Measurements from ENCODE around the gene FIGN. TPM values are rescaled to one million over a fixed set of nuclear protein-coding genes. Genes with fewer than 3 reads are reported as not detected.

The FIGN gene
- total and polyA plus RNA-seq, 2 of the 8 experiments (the other 6 are each of a cell fraction or from before 2014, with no cell fraction given), result 5.0 to 22.8 TPM

DNA sequence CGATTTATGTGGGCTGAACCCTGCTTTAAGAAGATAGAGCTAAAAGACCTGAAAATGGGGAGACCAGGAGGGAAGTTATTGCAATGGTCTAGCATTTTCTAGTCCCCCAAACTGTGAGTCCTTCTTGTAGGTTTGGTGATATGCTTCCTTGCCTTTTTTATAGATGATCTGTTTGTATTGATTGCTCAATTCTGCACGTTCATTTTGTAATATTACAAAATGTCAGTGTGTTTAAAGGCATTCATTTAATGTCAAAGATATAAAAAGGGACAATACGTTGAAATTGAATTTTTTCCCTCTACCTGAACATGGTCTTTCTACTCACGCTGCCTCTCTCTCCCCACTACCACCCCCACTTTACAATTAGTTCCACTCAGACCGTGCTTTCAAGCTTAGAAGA, 5.6 kb upstream of the FIGN start:
- Histone ChIP-seq H2BK12ac (ENCODE audit: low read depth, low read length) (no peak overlapping the region), H3K4ac (replicated peaks; ENCODE audit: insufficient read length, low read depth, low read length) (no peak overlapping the region), H4K8ac (ENCODE audit: extremely low read depth, insufficient read depth, low read length) (no peak overlapping the region), H3K79me1 (ENCODE audit: low read depth, low read length) (no peaks in the 10 kb centered on the region), H3K23ac (ENCODE audit: insufficient read length) (no peak overlapping the region), H3K18ac (ENCODE audit: extremely low read depth, low read length) (no peak overlapping the region), H4K5ac (ENCODE audit: insufficient read length, low read depth, low read length) (no peak overlapping the region), H3K4me3 (ENCODE audit: extremely low read depth in 1 of 4, insufficient read depth in 2 of 4, low read depth in 3 of 4, low read length in 4 of 4) (no peak overlapping the region), H3K9ac (replicated peaks in 1 of 4; ENCODE audit: extremely low read depth in 1 of 4, low read depth in 3 of 4, low read length in 3 of 4) (no peak overlapping the region), H3K23me2 (ENCODE audit: low read depth, low read length) (peaks cover 4% of the 10 kb centered on the region), H2BK20ac (ENCODE audit: low read length) (no peak overlapping the region), H4K20me1 (replicated peaks in 1 of 2; ENCODE audit: control insufficient read depth in 1 of 2, insufficient read depth in 2 of 2, low read length in 2 of 2) (no peaks in the 10 kb centered on the region), H3K36me3 (ENCODE audit: control insufficient read depth in 2 of 4, insufficient read depth in 4 of 4, low read length in 3 of 4) (no peaks in the 10 kb centered on the region), H2AK5ac (ENCODE audit: low read depth, low read length) (no peak overlapping the region), H2BK5ac (ENCODE audit: low read depth, low read length) (no peak overlapping the region), H3K27ac (ENCODE audit: low read depth, low read length) (no peak overlapping the region), H4K91ac (replicated peaks; ENCODE audit: insufficient read length, low read length) (no peak overlapping the region), H3K27me3 (replicated peaks in 1 of 4; ENCODE audit: control insufficient read depth in 3 of 4, extremely low read depth in 1 of 4, insufficient read depth in 3 of 4, low read length in 3 of 4) (no peaks in the 10 kb centered on the region), H3K56ac (replicated peaks; ENCODE audit: insufficient read length, low read depth, low read length) (no peak overlapping the region), H2BK15ac (ENCODE audit: low read length) (no peak overlapping the region), H3K79me2 (ENCODE audit: control insufficient read depth in 1 of 2, insufficient read depth in 2 of 2, low read length in 2 of 2) (no peaks in the 10 kb centered on the region), H3K4me1 (replicated peaks in 1 of 4; ENCODE audit: control insufficient read depth in 3 of 4, insufficient read depth in 4 of 4, low read length in 3 of 4) (no peaks in the 10 kb centered on the region; a peak in 2 of 7 replicates), H3K14ac (ENCODE audit: insufficient read length) (no peak overlapping the region), H3K4me2 (ENCODE audit: insufficient read depth in 1 of 2, low read depth in 2 of 2, low read length in 2 of 2) (no peak overlapping the region), H2AFZ (ENCODE audit: low read length) (no peak overlapping the region), H3K9me3 (ENCODE audit: insufficient read depth in 2 of 2, low read depth in 1 of 2, low read length in 1 of 2) (no peaks in the 10 kb centered on the region), H2BK120ac (replicated peaks; ENCODE audit: low read depth, low read length) (no peak overlapping the region)
- ChIA-PET CTCF (ENCODE audit: partially characterized antibody) (interaction anchor here (1.2 kb wide), 1 partner anchor 9 kb away, joined by 4 read pairs; no protein-coding TSS in a partner anchor), POLR2A (ENCODE audit: partially characterized antibody) (no interaction called here)
- DNase-seq (ENCODE audit: low read depth in 1 of 2, low spot score in 2 of 2) (no peak), FAIRE-seq (no peak)
- TF ChIP-seq CBX5 (IDR thresholded peaks at IDR 0.05; ENCODE audit: low read depth, low read length), result no peak
- TF ChIP-seq TAF1 (IDR thresholded peaks at IDR 0.05; ENCODE audit: low read depth, low read length), result no peak
- TF ChIP-seq KDM5A (IDR thresholded peaks at IDR 0.05; ENCODE audit: low read length), result no peak
- no peak for TF ChIP-seq TCF12 (IDR thresholded peaks at IDR 0.05; ENCODE audit: low read depth, low read length)
- TF ChIP-seq MAFK (IDR thresholded peaks at IDR 0.05; ENCODE audit: low read depth, low read length), result no peak
- 92% methylated on average over 5 of the region's 5 CpGs; no CpG with 5 or more reads in 1 of the 2 experiments for WGBS, 2 experiments (ENCODE audit: extremely low coverage in 1 of 2, insufficient coverage in 1 of 2, insufficient read length in 1 of 2, insufficient replicate concordance in 2 of 2, low coverage in 1 of 2, low lambda C conversion rate in 2 of 2, missing lambda C conversion rate in 1 of 2)

All from H1 (cell line).